KMS-11 (cell line): ENCODE data around the gene CACNB2.

Source experiments
- H2AFZ ChIP-seq: fragments of 200-600 bp; sonication (generic); 2 replicates; pipeline ENCODE4 v1.6.1; 2016; ENCODE audit warnings: antibody characterized with exemption, mixed run types, low read depth
- H3K27ac ChIP-seq: fragments of 200-600 bp; sonication (generic); 2 replicates; pipeline ENCODE4 v1.6.1; 2016; ENCODE audit warnings: mild to moderate bottlenecking, mixed run types
- H3K27me3 ChIP-seq: fragments of 200-600 bp; sonication (generic); 2 replicates; pipeline ENCODE4 v1.6.1; 2017; ENCODE audit warnings: mild to moderate bottlenecking, low read depth, mixed run types, moderate library complexity; ENCODE audit not compliant: insufficient read depth
- H3K36me3 ChIP-seq: fragments of 200-600 bp; sonication (generic); 2 replicates; pipeline ENCODE4 v1.6.1; 2017; ENCODE audit warnings: mild to moderate bottlenecking, mixed run types; ENCODE audit not compliant: insufficient read depth
- H3K4me1 ChIP-seq: fragments of 200-600 bp; sonication (generic); 2 replicates; pipeline ENCODE4 v1.6.1; 2016; ENCODE audit warnings: mild to moderate bottlenecking, low read depth, mixed run types; ENCODE audit not compliant: poor library complexity, severe bottlenecking
- H3K4me2 ChIP-seq: fragments of 200-600 bp; sonication (generic); 2 replicates; pipeline ENCODE4 v1.7.0; 2016; ENCODE audit warnings: mild to moderate bottlenecking, mixed run types
- H3K4me3 ChIP-seq: fragments of 200-600 bp; sonication (generic); IDR thresholded peaks from 2 replicates; pipeline ENCODE4 v1.6.1; 2017; ENCODE audit warnings: low read depth, low read length, mixed read lengths; ENCODE audit not compliant: insufficient read depth
- H3K79me2 ChIP-seq: fragments of 200-600 bp; sonication (generic); 2 replicates; pipeline ENCODE4 v1.6.1; 2016; ENCODE audit warnings: low read depth, mixed run types; ENCODE audit not compliant: insufficient read depth
- H3K9ac ChIP-seq: fragments of 200-600 bp; sonication (generic); 2 replicates; pipeline ENCODE4 v1.6.1; 2016; ENCODE audit warnings: mild to moderate bottlenecking, mixed run types
- H4K20me1 ChIP-seq: fragments of 200-600 bp; sonication (generic); 2 replicates; pipeline ENCODE4 v1.6.1; 2016; ENCODE audit warnings: mild to moderate bottlenecking, mixed run types; ENCODE audit not compliant: insufficient read depth
- TF ChIP-seq, protein P1 (sequence below): fragments of 200-600 bp; sonication (generic); conservative IDR thresholded peaks from 2 replicates; pipeline ENCODE4 v1.6.1; 2017; ENCODE audit warnings: low read depth, mild to moderate bottlenecking, antibody characterized with exemption, low read length, moderate library complexity, mixed read lengths

The CACNB2 gene

DNA sequence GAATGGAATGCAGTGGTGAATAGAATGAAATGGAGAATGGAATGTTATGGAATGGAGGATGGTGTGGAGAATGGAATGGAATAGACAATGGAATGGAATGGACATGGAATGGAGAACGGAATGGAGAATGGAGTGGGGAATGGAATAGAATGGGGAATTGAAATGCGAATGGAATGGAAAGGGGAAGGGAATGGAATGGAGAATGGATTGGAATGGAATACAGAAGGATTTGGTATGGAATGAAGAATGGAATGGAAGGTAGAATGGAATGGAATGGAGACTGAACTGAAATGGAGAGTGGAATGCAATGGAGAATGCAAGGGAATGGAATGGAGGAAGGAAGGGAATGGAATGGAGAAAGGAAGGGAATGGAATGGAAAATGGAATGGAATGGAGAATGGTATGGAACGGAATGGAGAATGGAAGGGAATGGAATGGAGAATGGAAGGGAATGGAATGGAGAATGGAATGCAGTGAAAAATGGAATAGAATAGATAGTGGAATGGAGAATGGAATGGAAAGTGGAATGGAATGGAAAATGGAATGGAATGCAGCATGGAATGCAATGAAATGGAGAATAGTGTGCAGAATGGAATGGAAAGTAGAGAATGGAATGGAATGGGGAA is 416.4 kb downstream of the CACNB2 start:
- H3K4me3 ChIP-seq, result no peak overlapping the region
- H4K20me1 ChIP-seq, result no peaks in the 10 kb centered on the region
- no peaks in the 10 kb centered on the region for H3K4me1 ChIP-seq
- no peak overlapping the region for H3K4me2 ChIP-seq
- H3K9ac ChIP-seq, result no peak overlapping the region
- TF ChIP-seq, protein P1, sequence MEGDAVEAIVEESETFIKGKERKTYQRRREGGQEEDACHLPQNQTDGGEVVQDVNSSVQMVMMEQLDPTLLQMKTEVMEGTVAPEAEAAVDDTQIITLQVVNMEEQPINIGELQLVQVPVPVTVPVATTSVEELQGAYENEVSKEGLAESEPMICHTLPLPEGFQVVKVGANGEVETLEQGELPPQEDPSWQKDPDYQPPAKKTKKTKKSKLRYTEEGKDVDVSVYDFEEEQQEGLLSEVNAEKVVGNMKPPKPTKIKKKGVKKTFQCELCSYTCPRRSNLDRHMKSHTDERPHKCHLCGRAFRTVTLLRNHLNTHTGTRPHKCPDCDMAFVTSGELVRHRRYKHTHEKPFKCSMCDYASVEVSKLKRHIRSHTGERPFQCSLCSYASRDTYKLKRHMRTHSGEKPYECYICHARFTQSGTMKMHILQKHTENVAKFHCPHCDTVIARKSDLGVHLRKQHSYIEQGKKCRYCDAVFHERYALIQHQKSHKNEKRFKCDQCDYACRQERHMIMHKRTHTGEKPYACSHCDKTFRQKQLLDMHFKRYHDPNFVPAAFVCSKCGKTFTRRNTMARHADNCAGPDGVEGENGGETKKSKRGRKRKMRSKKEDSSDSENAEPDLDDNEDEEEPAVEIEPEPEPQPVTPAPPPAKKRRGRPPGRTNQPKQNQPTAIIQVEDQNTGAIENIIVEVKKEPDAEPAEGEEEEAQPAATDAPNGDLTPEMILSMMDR, result no peak
- no peak overlapping the region for H2AFZ ChIP-seq
- no peaks in the 10 kb centered on the region for H3K36me3 ChIP-seq
- no peaks in the 10 kb centered on the region for H3K79me2 ChIP-seq
- H3K27ac ChIP-seq, result no peak overlapping the region
- no peaks in the 10 kb centered on the region for H3K27me3 ChIP-seq

DNA sequence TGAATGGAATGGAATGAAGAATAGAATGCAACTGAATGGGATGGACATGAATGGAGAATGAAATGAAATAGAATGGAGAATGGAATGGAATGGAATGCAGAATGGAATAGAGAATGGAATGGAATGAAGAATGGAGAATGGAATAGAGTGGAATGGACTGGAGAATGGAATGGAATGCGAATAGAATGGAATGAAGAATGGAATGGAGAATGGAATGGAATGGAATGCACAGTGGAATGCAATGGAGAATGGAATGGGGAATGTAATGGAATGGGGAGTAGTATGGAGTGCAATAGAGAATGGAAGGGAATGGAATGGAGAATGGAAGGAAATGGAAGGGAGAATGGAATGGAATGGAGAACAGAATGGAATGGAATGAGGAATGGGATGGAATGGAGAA is 417.7 kb downstream of the CACNB2 start:
- no peaks in the 10 kb centered on the region for H4K20me1 ChIP-seq
- no peaks in the 10 kb centered on the region for H3K36me3 ChIP-seq
- no peaks in the 10 kb centered on the region for H3K79me2 ChIP-seq
- no peaks in the 10 kb centered on the region for H3K4me1 ChIP-seq
- H3K4me3 ChIP-seq, result no peak overlapping the region
- TF ChIP-seq, protein P1, result no peak
- H3K27ac ChIP-seq, result no peak overlapping the region
- no peak overlapping the region for H2AFZ ChIP-seq
- H3K9ac ChIP-seq, result no peak overlapping the region
- no peaks in the 10 kb centered on the region for H3K27me3 ChIP-seq
- no peak overlapping the region for H3K4me2 ChIP-seq

DNA sequence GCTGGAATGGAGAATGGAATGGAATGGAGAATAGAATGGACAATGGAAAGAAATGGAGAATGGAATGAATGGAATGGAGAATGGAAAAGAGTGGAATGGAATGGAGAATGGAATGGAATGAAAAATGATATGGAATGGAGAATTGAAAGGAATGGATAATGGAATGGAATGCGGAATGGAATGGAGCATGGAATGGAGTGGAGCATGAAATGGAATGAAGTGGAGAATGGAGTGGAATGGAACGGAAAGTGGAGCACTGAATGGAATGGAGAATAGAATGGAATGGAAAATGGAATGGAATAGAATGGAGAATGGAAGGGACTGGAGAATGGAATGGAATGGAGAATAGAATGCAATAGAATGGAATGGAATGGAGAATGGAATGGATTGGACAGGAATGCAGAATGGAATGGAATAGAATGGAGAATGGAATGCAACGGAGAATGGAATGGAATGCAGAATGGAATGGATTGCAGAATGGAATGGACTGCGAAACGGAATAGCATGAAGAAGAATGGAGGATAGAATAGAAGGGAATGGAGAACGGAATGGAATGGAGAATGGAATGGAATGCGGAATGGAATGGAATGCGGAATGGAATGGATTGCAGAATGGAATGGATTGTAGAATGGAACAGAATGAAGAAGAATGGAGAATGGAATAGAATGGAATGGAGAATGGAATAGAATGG is 421.8 kb downstream of the CACNB2 start:
- Histone ChIP-seq H2AFZ (no peak overlapping the region), H3K27ac (no peak overlapping the region), H3K36me3 (no peaks in the 10 kb centered on the region), H3K4me2 (no peak overlapping the region), H3K79me2 (no peaks in the 10 kb centered on the region), H3K27me3 (no peaks in the 10 kb centered on the region), H3K9ac (no peak overlapping the region), H3K4me3 (no peak overlapping the region), H4K20me1 (no peaks in the 10 kb centered on the region), H3K4me1 (no peaks in the 10 kb centered on the region)
- TF ChIP-seq, protein P1, result no peak

DNA sequence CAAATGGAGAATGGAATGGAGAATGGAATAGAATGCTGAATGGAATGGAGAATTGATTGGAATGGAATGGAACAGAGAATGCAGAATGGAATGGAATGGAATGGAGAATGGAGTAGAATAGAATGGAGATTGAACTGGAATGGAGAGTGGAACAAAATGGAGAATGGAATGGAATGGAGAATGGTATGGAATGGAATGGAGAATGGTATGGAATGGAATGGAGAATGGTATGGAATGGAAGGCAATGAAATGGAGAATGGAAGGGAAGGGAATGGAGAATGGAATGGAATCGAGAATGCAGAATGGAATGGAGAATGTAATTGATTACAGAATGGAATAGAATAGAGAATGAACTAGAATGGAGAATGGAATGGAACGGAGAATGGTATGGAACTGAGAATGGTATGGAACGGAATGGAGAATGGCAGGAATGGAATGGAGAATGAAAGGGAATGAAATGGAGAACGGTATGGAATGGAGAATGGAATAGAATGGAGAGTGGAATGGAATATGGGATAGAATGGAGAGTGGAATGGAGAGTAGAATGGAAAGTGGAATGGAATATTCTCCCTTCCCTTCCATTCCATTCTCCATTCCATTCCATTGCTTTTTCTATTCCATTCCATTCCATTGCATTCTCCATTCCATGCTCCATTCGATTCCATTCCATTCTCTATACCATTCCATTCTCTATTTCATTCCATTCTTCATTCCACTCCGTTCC is 422.9 kb downstream of the CACNB2 start:
- no peaks in the 10 kb centered on the region for H3K36me3 ChIP-seq
- TF ChIP-seq, protein P1, result no peak

More for the DNA sequence above, 422.9 kb downstream of the CACNB2 start:
- Histone ChIP-seq H3K4me3 (no peak overlapping the region), H3K4me1 (no peaks in the 10 kb centered on the region), H4K20me1 (no peaks in the 10 kb centered on the region), H3K9ac (no peak overlapping the region), H3K79me2 (no peaks in the 10 kb centered on the region), H2AFZ (no peak overlapping the region), H3K4me2 (no peak overlapping the region), H3K27me3 (no peaks in the 10 kb centered on the region), H3K27ac (no peak overlapping the region)
